Neural cell (in vitro differentiated cells): ENCODE data around the gene MTCL1. TPM values are rescaled to one million over a fixed set of nuclear protein-coding genes. Genes with fewer than 3 reads are reported as not detected.

Experiments
- H2AFZ ChIP-seq: fragments of 200-600, 300-800 bp; sonication (generic), shearing (Covaris generic); 2 replicates; pipeline ENCODE4 v1.6.0; 2014; ENCODE audit warnings: low read depth, mild to moderate bottlenecking, antibody characterized with exemption, low read length, moderate library complexity
- H3F3A ChIP-seq: fragments of 200-600 bp; shearing (Covaris generic); 2 replicates; pipeline ENCODE4 v1.6.1; 2016; ENCODE audit warnings: mild to moderate bottlenecking, moderate library complexity, mixed read lengths, antibody characterized with exemption, low read length; ENCODE audit not compliant: insufficient read depth, poor library complexity, severe bottlenecking
- H3K27ac ChIP-seq: fragments of 200-600, 300-800 bp; sonication (generic), shearing (Covaris generic); 2 replicates; pipeline ENCODE4 v1.5.1; 2014; ENCODE audit warnings: mild to moderate bottlenecking, low read length, moderate library complexity
- H3K27me3 ChIP-seq: fragments of 300-800, 200-600 bp; sonication (generic), shearing (Covaris generic); 2 replicates; pipeline ENCODE4 v1.6.0; 2014; ENCODE audit warnings: mild to moderate bottlenecking, low read depth, low read length, moderate library complexity; ENCODE audit not compliant: insufficient read depth
- H3K36me3 ChIP-seq: fragments of 300-800, 200-600 bp; sonication (generic), shearing (Covaris generic); 2 replicates; pipeline ENCODE4 v1.5.1; 2014; ENCODE audit warnings: mild to moderate bottlenecking, antibody characterized with exemption, low read length, moderate library complexity; ENCODE audit not compliant: insufficient read depth
- H3K4me2 ChIP-seq: fragments of 300-800, 200-600 bp; sonication (generic), shearing (Covaris generic); 2 replicates; pipeline ENCODE4 v1.6.0; 2014; ENCODE audit warnings: mild to moderate bottlenecking, low read length
- H3K4me3 ChIP-seq: fragments of 300-800, 200-600 bp; sonication (generic), shearing (Covaris generic); 2 replicates; pipeline ENCODE4 v1.5.1; 2014; ENCODE audit warnings: mild to moderate bottlenecking, low read length, moderate library complexity
- H3K79me2 ChIP-seq: fragments of 200-600 bp; shearing (Covaris generic); replicated peaks from 2 replicates; pipeline ENCODE4 v1.6.0; 2014; ENCODE audit warnings: mild to moderate bottlenecking, low read length, moderate library complexity; ENCODE audit not compliant: insufficient read depth
- H3K9ac ChIP-seq: fragments of 300-800, 200-600 bp; sonication (generic), shearing (Covaris generic); 2 replicates; pipeline ENCODE4 v1.6.1; 2016; ENCODE audit warnings: mild to moderate bottlenecking, low read length, mixed read lengths
- H3K9me2 ChIP-seq: fragments of 200-600 bp; shearing (Covaris generic); 2 replicates; pipeline ENCODE4 v1.6.1; 2016; ENCODE audit warnings: mild to moderate bottlenecking, low read length, mixed read lengths; ENCODE audit not compliant: insufficient read depth
- H3K9me3 ChIP-seq: fragments of 200-600, 300-800 bp; sonication (generic), shearing (Covaris generic); 2 replicates; pipeline ENCODE4 v1.6.1; 2016; ENCODE audit warnings: mild to moderate bottlenecking, mixed run types, low read length, moderate library complexity, mixed read lengths
- H4K20me1 ChIP-seq: fragments of 200-600 bp; shearing (Covaris generic); 2 replicates; pipeline ENCODE4 v1.6.1; 2016; ENCODE audit warnings: mild to moderate bottlenecking, mixed run types; ENCODE audit not compliant: insufficient read depth
- CTCF ChIP-seq: fragments of 450-650 bp; IDR thresholded peaks from 2 replicates; pipeline ENCODE4 v1.5.1; 2014; ENCODE audit warnings: antibody characterized with exemption, mild to moderate bottlenecking, moderate library complexity; ENCODE audit not compliant: poor library complexity, severe bottlenecking
- EP300 ChIP-seq: fragments of 450-650 bp; conservative IDR thresholded peaks from 2 replicates; pipeline ENCODE4 v1.6.1; 2014; ENCODE audit warnings: antibody characterized with exemption, mild to moderate bottlenecking, moderate library complexity; ENCODE audit not compliant: poor library complexity, severe bottlenecking
- EZH2 ChIP-seq: fragments of 200-600, 300-800 bp; shearing (Covaris generic), sonication (generic); IDR thresholded peaks from 2 replicates; pipeline ENCODE4 v1.6.1; 2014; ENCODE audit warnings: antibody characterized with exemption, low read length, borderline replicate concordance, mild to moderate bottlenecking; ENCODE audit not compliant: insufficient read depth, poor library complexity, severe bottlenecking
- MXI1 ChIP-seq: fragments of 450-650 bp; conservative IDR thresholded peaks from 2 replicates; pipeline ENCODE4 v1.6.1; 2014; ENCODE audit warnings: antibody characterized with exemption, mild to moderate bottlenecking; ENCODE audit not compliant: poor library complexity, severe bottlenecking
- POLR2AphosphoS5 ChIP-seq: IDR thresholded peaks from 2 replicates; pipeline ENCODE4 v1.6.1; 2012
- RAD21 ChIP-seq: fragments of 450-650 bp; conservative IDR thresholded peaks from 2 replicates; pipeline ENCODE4 v1.6.1; 2014; ENCODE audit warnings: antibody characterized with exemption, mild to moderate bottlenecking, moderate library complexity
- REST ChIP-seq: IDR thresholded peaks from 2 replicates; pipeline ENCODE4 v1.6.1; 2012; ENCODE audit warnings: borderline replicate concordance
- SMC3 ChIP-seq: fragments of 450-650 bp; conservative IDR thresholded peaks from 2 replicates; pipeline ENCODE4 v1.6.1; 2014; ENCODE audit warnings: antibody characterized with exemption, mild to moderate bottlenecking, moderate library complexity; ENCODE audit not compliant: poor library complexity
- TAF1 ChIP-seq: IDR thresholded peaks from 2 replicates; pipeline ENCODE4 v1.6.1; 2012; ENCODE audit warnings: low read depth
- polyA plus RNA-seq: library from polyadenylated mRNA; depleted of rRNA; stranded (reverse); fragments of >200 nt; gene quantifications from 2 replicates; pipeline ENCODE4 v1.2.3, GENCODE V29; 2014

MTCL1 gene
- polyA plus RNA-seq, 1 donor from 2014 or later = 20.8 TPM

GRCh38 chr18:8724452-8724851 lies 19.1 kb downstream of the MTCL1 start:
- Histone ChIP-seq H3K27ac (no peak overlapping the region), H3F3A (no peaks in the 10 kb centered on the region)
- no peak for TF ChIP-seq CTCF
- no peak for TF ChIP-seq MXI1
- no peak for TF ChIP-seq TAF1
- no peak for TF ChIP-seq EZH2
- TF ChIP-seq RAD21 = no peak
- no peak for TF ChIP-seq SMC3
- TF ChIP-seq REST = no peak

GRCh38 chr18:8726281-8726680 lies 20.9 kb downstream of the MTCL1 start:
- no peaks in the 10 kb centered on the region for H3K36me3 ChIP-seq
- H3K79me2 ChIP-seq = no peaks in the 10 kb centered on the region
- no peak overlapping the region for H2AFZ ChIP-seq
- no peak for TF ChIP-seq EP300
- no peak for TF ChIP-seq REST
- no peak for TF ChIP-seq SMC3
- no peak for TF ChIP-seq CTCF
- no peak for TF ChIP-seq RAD21
- no peak for TF ChIP-seq POLR2AphosphoS5
- no peak for TF ChIP-seq TAF1
- TF ChIP-seq EZH2 = no peak
- TF ChIP-seq MXI1 = no peak
- no peak overlapping the region for H3K4me3 ChIP-seq
- H3K4me2 ChIP-seq = no peak overlapping the region
- H3K9me2 ChIP-seq = no peaks in the 10 kb centered on the region
- H3F3A ChIP-seq = no peaks in the 10 kb centered on the region
- no peaks in the 10 kb centered on the region for H4K20me1 ChIP-seq
- no peaks in the 10 kb centered on the region for H3K9me3 ChIP-seq
- no peaks in the 10 kb centered on the region for H3K27me3 ChIP-seq
- H3K27ac ChIP-seq = no peak overlapping the region
- H3K9ac ChIP-seq = no peak overlapping the region

More at GRCh38 chr18:8724452-8724851, 19.1 kb downstream of the MTCL1 start:
- no peaks in the 10 kb centered on the region for H3K9me2 ChIP-seq
- no peak overlapping the region for H3K9ac ChIP-seq
- no peaks in the 10 kb centered on the region for H4K20me1 ChIP-seq
- no peaks in the 10 kb centered on the region for H3K79me2 ChIP-seq
- no peaks in the 10 kb centered on the region for H3K36me3 ChIP-seq
- no peaks in the 10 kb centered on the region for H3K9me3 ChIP-seq
- H3K4me2 ChIP-seq = no peak overlapping the region
- no peak overlapping the region for H3K4me3 ChIP-seq
- H3K27me3 ChIP-seq = no peaks in the 10 kb centered on the region
- H2AFZ ChIP-seq = no peak overlapping the region
